WTC11 (cell line): ENCODE results near the gene FMOD.
"Not testable (repeated sequence)": the region's sequence is repeated elsewhere in the genome, so short reads cannot be mapped to it uniquely, and the experiment has no call there.

Experiments
- ATF3 ChIP-seq: sonication (generic); formaldehyde crosslinking; conservative IDR thresholded peaks from 2 replicates; pipeline ENCODE4 v1.8.1; 2022; ENCODE audit warnings: mild to moderate bottlenecking, missing genetic modification reagents
- CREB1 ChIP-seq: sonication (generic); formaldehyde crosslinking; IDR thresholded peaks from 2 replicates; pipeline ENCODE4 v1.8.0; 2023; ENCODE audit warnings: mild to moderate bottlenecking, missing genetic modification reagents
- RORB ChIP-seq: fragments of 250-450 bp; sonication (Bioruptor Pico); IDR thresholded peaks from 2 replicates; pipeline ENCODE4 v1.9.0; 2021; ENCODE audit warnings: mild to moderate bottlenecking
- TEAD4 ChIP-seq: sonication (generic); formaldehyde crosslinking; IDR thresholded peaks from 2 replicates; pipeline ENCODE4 v1.8.0; 2022; ENCODE audit warnings: mild to moderate bottlenecking, missing genetic modification reagents
- USF2 ChIP-seq: sonication (generic); formaldehyde crosslinking; IDR thresholded peaks from 2 replicates; pipeline ENCODE4 v1.8.1; 2023; ENCODE audit warnings: mild to moderate bottlenecking, missing genetic modification reagents, moderate library complexity
- ZNF423 ChIP-seq: fragments of 250-450 bp; sonication (Bioruptor Pico); IDR thresholded peaks from 2 replicates; pipeline ENCODE4 v2.1.2; 2022; ENCODE audit warnings: mild to moderate bottlenecking, moderate library complexity
- TF ChIP-seq, protein P1 (sequence below): sonication (generic); formaldehyde crosslinking; IDR thresholded peaks from 2 replicates; pipeline ENCODE4 v1.8.1; 2023; ENCODE audit warnings: mild to moderate bottlenecking, missing genetic modification reagents
- TF ChIP-seq, protein P2 (sequence below): sonication (generic); formaldehyde crosslinking; IDR thresholded peaks from 2 replicates; pipeline ENCODE4 v1.8.1; 2022; ENCODE audit warnings: low read depth, missing genetic modification reagents, borderline replicate concordance

GRCh38 chr1:203299719-203300429, 51.0 kb downstream of the FMOD start:
- not testable (repeated sequence) for TF ChIP-seq USF2 (CRISPR knock-in tag); ZNF423 (CRISPR knock-in tag); TEAD4 (CRISPR knock-in tag); RORB (CRISPR knock-in tag); CREB1; ATF3 (CRISPR knock-in tag)
- TF ChIP-seq, protein P1, sequence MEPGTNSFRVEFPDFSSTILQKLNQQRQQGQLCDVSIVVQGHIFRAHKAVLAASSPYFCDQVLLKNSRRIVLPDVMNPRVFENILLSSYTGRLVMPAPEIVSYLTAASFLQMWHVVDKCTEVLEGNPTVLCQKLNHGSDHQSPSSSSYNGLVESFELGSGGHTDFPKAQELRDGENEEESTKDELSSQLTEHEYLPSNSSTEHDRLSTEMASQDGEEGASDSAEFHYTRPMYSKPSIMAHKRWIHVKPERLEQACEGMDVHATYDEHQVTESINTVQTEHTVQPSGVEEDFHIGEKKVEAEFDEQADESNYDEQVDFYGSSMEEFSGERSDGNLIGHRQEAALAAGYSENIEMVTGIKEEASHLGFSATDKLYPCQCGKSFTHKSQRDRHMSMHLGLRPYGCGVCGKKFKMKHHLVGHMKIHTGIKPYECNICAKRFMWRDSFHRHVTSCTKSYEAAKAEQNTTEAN (CRISPR knock-in tag) = not testable (repeated sequence)
- TF ChIP-seq, protein P2, sequence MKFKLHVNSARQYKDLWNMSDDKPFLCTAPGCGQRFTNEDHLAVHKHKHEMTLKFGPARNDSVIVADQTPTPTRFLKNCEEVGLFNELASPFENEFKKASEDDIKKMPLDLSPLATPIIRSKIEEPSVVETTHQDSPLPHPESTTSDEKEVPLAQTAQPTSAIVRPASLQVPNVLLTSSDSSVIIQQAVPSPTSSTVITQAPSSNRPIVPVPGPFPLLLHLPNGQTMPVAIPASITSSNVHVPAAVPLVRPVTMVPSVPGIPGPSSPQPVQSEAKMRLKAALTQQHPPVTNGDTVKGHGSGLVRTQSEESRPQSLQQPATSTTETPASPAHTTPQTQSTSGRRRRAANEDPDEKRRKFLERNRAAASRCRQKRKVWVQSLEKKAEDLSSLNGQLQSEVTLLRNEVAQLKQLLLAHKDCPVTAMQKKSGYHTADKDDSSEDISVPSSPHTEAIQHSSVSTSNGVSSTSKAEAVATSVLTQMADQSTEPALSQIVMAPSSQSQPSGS (CRISPR knock-in tag) = not testable (repeated sequence)
